ENCODE measurements around the gene KLHL42. TPM values are rescaled to one million over a fixed set of nuclear protein-coding genes. Genes with fewer than 3 reads are reported as not detected.

The KLHL42 gene
- total and polyA plus RNA-seq, 2 of the 8 experiments (the other 6 are each of a cell fraction or from before 2014, with no cell fraction given): 13.6 to 21.6 TPM

GRCh38 chr12:27843714-27844245 is 63.7 kb downstream of the KLHL42 start:
- no peak for TF ChIP-seq YY1 (IDR thresholded peaks at IDR 0.05; ENCODE audit: low read depth, low read length)
- no peak for TF ChIP-seq CHD2 (IDR thresholded peaks at IDR 0.05; ENCODE audit: low read length)
- no peak for TF ChIP-seq RAD21 (IDR thresholded peaks at IDR 0.05 in 1 of 2, conservative IDR thresholded peaks at IDR 0.05 in 1 of 2; ENCODE audit: low read depth in 2 of 2, low read length in 2 of 2)
- no peak for TF ChIP-seq SIRT6 (IDR thresholded peaks at IDR 0.05; ENCODE audit: low read length)
- no peak for TF ChIP-seq MAFK (IDR thresholded peaks at IDR 0.05; ENCODE audit: low read depth, low read length)
- TF ChIP-seq, protein P1, sequence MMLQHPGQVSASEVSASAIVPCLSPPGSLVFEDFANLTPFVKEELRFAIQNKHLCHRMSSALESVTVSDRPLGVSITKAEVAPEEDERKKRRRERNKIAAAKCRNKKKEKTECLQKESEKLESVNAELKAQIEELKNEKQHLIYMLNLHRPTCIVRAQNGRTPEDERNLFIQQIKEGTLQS (IDR thresholded peaks at IDR 0.05; ENCODE audit: insufficient read depth, low read depth, low read length): no peak
- no peak for TF ChIP-seq JUND (IDR thresholded peaks at IDR 0.05; ENCODE audit: low read length)
- TF ChIP-seq, protein P2, sequence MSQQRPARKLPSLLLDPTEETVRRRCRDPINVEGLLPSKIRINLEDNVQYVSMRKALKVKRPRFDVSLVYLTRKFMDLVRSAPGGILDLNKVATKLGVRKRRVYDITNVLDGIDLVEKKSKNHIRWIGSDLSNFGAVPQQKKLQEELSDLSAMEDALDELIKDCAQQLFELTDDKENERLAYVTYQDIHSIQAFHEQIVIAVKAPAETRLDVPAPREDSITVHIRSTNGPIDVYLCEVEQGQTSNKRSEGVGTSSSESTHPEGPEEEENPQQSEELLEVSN (IDR thresholded peaks at IDR 0.05): no peak
- no peak overlapping the region for H2BK15ac ChIP-seq (ENCODE audit: low read length)
- no peaks in the 10 kb centered on the region for H3K36me3 ChIP-seq (ENCODE audit: control insufficient read depth in 2 of 4, insufficient read depth in 4 of 4, low read length in 3 of 4)
- no peaks in the 10 kb centered on the region; a peak in 1 of 7 replicates for H3K27me3 ChIP-seq (replicated peaks in 1 of 4; ENCODE audit: control insufficient read depth in 3 of 4, extremely low read depth in 1 of 4, insufficient read depth in 3 of 4, low read length in 3 of 4)
- no peak overlapping the region for H4K91ac ChIP-seq (replicated peaks; ENCODE audit: insufficient read length, low read length)
- CTCF ChIA-PET (ENCODE audit: partially characterized antibody): interaction anchor here (0.8 to 1.5 kb wide), 3 partner anchors 13 to 40 kb away, joined by 3 to 5 read pairs (median 4); no protein-coding TSS in a partner anchor
- H2AFZ ChIP-seq (ENCODE audit: low read length): no peak overlapping the region
- no peak overlapping the region for H3K18ac ChIP-seq (ENCODE audit: extremely low read depth, low read length)
- H3K23me2 ChIP-seq (ENCODE audit: low read depth, low read length): no peaks in the 10 kb centered on the region; the same call in 1 of the 2 replicates
- H3K56ac ChIP-seq (replicated peaks; ENCODE audit: insufficient read length, low read depth, low read length): no peak overlapping the region
- no peak overlapping the region for H3K4me3 ChIP-seq (ENCODE audit: extremely low read depth in 1 of 4, insufficient read depth in 2 of 4, low read depth in 3 of 4, low read length in 4 of 4)
- no peak overlapping the region for H4K5ac ChIP-seq (ENCODE audit: insufficient read length, low read depth, low read length)
- WGBS, 2 experiments (ENCODE audit: extremely low coverage in 1 of 2, insufficient coverage in 1 of 2, insufficient read length in 1 of 2, insufficient replicate concordance in 2 of 2, low coverage in 1 of 2, low lambda C conversion rate in 2 of 2, missing lambda C conversion rate in 1 of 2): 90% methylated on average over 8 of the region's 8 CpGs; no CpG with 5 or more reads in 1 of the 2 experiments
- H4K20me1 ChIP-seq (replicated peaks in 1 of 2; ENCODE audit: control insufficient read depth in 1 of 2, insufficient read depth in 2 of 2, low read length in 2 of 2): no peaks in the 10 kb centered on the region
- H3K4ac ChIP-seq (replicated peaks; ENCODE audit: insufficient read length, low read depth, low read length): no peak overlapping the region
- no peak overlapping the region for H4K8ac ChIP-seq (ENCODE audit: extremely low read depth, insufficient read depth, low read length)
- no peak overlapping the region for H3K23ac ChIP-seq (ENCODE audit: insufficient read length)
- H3K27ac ChIP-seq (ENCODE audit: low read depth, low read length): no peak overlapping the region
- H2AK5ac ChIP-seq (ENCODE audit: low read depth, low read length): no peak overlapping the region
- POLR2A ChIA-PET (ENCODE audit: partially characterized antibody): no interaction called here
- H3K4me1 ChIP-seq (replicated peaks in 1 of 4; ENCODE audit: control insufficient read depth in 3 of 4, insufficient read depth in 4 of 4, low read length in 3 of 4): no peaks in the 10 kb centered on the region
- H2BK5ac ChIP-seq (ENCODE audit: low read depth, low read length): no peak overlapping the region
- no peaks in the 10 kb centered on the region for H3K9me3 ChIP-seq (ENCODE audit: insufficient read depth in 2 of 2, low read depth in 1 of 2, low read length in 1 of 2)
- H2BK12ac ChIP-seq (ENCODE audit: low read depth, low read length): no peak overlapping the region
- no peak for DNase-seq (ENCODE audit: low read depth in 1 of 2, low spot score in 2 of 2)
- no peaks in the 10 kb centered on the region for H3K79me2 ChIP-seq (ENCODE audit: control insufficient read depth in 1 of 2, insufficient read depth in 2 of 2, low read length in 2 of 2)
- H3K9ac ChIP-seq (replicated peaks in 1 of 4; ENCODE audit: extremely low read depth in 1 of 4, low read depth in 3 of 4, low read length in 3 of 4): no peak overlapping the region
- no peak overlapping the region for H3K14ac ChIP-seq (ENCODE audit: insufficient read length)
- H2BK120ac ChIP-seq (replicated peaks; ENCODE audit: low read depth, low read length): no peak overlapping the region
- no peak for FAIRE-seq
- H3K79me1 ChIP-seq (ENCODE audit: low read depth, low read length): no peaks in the 10 kb centered on the region
- no peak overlapping the region for H2BK20ac ChIP-seq (ENCODE audit: low read length)
- no peak overlapping the region for H3K4me2 ChIP-seq (ENCODE audit: insufficient read depth in 1 of 2, low read depth in 2 of 2, low read length in 2 of 2)

All from H1 (cell line).